Fibroblast of gingiva (primary cell): ENCODE measurements around the gene PRAC1.
"Not testable (repeated sequence)": the region's sequence is repeated elsewhere in the genome, so short reads cannot be mapped to it uniquely, and the experiment has no call there.

Experiments
- DNase-seq: peaks from one replicate; pipeline ENCODE4 v3.0.0-alpha.2; 2011; ENCODE audit warnings: low read depth

PRAC1 gene

DNA sequence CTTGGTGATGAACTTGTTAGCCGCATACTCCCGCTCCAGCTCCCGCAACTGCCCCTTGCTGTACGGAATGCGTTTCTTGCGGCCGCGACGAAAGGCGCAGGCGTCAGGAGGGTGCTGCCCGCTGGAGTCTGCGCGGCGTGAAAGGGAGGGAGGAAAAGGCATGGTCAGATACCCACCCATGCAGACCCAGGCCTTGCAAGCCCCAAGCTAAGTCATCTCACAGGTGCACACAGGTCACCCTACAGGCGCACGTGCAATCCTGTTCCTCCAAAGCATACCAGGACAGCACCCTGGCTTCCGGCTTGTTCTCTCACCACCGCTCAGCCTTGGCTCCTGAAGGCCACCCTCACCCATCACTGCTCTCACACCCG is 4.6 kb upstream of the PRAC1 start:
- DNase-seq: no peak

- DNase-seq: no peak
Observed at GRCh38 chr17:48726114-48726915, 4.0 kb upstream of the PRAC1 start.

DNA sequence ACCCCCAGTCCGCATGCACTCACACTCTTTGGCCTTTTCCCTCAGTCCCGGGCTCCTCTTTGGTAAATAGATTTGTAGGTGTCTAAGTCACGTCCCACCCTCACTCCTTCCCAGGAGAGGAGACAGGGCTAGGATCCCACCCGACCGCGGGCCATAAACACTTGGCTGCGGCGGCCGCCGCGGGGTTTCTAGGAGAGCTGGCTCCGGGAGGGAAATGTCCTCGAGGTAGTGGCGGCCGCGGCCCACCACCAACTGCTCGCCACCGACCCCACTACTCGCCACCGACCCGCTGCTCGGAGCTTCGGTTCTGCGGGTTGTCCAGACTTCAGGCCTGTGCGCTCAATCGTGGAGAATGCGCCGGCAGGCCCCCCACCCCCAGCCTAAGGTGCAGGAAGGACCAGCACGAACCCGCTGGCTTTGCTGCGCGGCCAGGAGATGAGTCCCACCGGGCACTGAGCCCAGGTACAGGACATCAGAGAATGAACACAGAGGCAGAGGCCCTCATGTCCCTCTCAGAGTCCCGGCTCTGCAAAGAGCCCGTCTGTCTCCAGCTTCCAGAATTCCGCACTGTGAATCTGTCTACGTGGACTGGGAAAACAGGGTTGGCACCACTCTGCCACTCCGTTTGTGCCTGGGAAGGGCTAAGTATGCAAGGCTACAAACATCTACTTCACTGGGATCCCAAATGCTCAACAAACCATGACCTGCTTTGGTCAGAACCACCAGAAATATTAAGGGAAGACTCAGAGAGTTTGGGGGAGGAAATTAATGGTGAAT is 3.2 kb upstream of the PRAC1 start:
- DNase-seq: no peak

GRCh38 chr17:48725004-48725287 is 2.6 kb upstream of the PRAC1 start:
- no peak for DNase-seq

- peak; percentile 52 for DNase-seq
Observed at GRCh38 chr17:48724251-48725003, 2.1 kb upstream of the PRAC1 start.

DNA sequence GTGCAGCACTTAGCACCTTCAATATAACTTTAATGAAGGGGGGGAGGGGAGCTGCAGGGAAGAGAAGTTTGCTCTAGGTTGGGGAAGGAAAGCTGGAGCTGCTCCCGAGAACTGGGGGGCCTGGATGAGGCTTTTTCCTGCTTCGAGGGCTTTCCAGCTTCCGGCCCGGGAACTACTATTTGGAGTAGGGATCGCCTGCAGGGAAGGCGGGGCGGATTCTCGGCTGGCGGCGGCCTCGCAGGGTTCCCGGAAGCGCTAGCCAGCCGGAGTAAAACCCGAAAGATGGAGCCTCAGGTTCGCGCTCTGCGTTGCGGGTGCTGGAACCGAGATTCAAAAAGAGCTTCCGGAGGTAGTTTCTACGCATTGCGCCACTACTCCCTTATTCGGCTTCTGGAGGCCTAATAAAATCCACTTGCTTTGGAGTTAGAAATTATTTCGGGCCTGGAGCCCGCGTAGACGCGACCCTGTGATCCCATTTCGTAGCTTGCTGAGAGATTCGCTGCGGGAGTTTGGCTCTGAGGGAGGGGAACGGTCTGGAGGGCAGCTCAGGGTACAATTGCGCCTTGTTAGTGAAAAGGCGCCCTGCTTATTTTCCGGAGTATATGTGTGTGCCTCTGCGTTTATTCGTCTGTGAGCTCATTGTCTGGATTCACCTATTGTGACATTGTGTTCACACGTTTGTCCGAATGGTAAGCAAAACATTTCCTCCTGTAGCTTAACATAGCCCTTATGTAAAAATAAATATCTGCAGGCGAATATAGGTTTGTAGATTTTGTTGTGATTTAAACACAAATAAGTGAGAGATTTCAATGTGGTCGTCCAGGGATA is 1.3 kb upstream of the PRAC1 start:
- DNase-seq: no peak

- no peak for DNase-seq
Observed at GRCh38 chr17:48722915-48723422, 651 bp upstream of the PRAC1 start, which contains the start of gene PRAC2. Gene PRAC2, plus strand, starts transcription at chr17:48723185. Its CDS starts 1,226 bp downstream, at chr17:48724411.

- no peak for DNase-seq
Observed at GRCh38 chr17:48721009-48721402, 1.3 kb downstream of the PRAC1 start.

DNA sequence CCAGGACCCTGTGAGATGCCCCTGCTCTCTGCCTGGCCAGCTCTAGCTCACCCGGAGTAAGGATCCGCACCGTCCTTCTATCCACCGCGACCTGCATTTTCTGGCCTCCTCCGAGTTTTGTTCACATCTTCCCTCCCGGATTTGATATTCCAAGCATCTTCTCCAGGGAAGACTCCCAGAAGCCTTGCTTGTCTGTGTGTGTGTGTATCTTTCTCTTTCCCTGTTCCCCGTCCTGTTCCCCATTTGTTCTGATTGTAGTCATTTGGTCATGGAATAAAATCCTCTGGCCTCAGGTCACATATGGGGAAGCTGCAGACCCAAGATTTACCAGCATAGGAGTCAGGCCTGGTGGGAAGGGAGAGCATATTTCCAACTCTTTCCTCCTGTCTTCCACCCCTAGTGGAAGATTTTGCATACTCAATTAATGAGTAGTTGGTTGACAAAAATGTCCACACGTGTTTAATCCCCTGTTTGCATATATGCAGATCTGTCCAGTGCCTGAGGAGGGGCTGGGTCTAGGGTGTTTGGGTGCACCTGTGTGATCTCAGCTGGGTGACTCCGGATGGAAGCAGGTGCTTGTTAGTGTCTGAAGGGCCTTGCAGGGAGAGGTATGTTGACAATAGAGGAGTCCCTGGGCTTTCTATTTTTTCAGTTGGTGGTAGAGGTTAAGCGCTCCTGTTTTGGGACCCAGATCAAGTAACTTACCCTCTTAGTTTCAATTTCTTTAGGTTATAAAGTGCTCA is 1.9 kb downstream of the PRAC1 start:
- no peak for DNase-seq

GRCh38 chr17:48719642-48720265 is 2.6 kb downstream of the PRAC1 start:
- no peak for DNase-seq

DNA sequence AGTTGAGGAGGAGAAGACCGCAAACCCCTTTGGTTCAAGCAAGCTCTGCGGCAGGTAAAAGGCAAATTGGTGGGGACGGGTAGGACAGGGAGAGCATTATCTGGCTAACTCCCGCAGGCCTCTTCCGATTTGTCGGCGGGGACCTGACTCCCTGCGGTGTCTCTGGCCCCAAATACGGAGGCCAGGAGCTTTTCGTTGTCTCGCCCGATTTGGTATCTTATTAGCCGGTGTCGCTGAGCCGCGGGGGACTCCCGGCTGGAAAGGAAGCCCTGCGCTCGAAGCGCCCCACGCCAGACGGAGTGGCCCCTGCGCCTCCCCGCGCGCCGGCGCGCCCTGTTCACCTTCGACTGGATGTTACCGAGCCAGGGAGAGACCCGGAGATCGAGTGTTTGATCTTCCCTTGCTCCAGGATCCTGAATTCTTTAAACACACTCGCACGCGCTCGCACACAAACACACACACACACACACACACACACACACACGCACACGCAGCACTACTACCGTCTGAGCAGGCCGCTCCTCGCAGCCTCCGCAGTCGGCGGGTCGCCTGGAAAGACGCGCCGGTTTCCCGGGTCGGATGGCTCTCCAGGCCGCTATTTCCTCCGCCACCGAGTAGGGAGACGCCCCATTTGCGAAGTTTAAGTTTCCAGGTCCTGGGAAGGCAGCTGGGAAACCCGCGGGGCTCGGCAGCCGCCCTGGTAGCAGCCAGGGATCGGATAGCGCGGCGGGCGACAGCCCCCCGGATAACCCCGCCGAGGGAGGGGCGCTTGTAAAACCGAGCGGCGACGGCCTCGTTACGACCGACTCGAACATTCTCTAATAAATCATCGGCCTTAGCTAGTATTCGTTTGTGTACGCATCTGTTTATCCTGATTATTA is 3.3 kb downstream of the PRAC1 start:
- no peak for DNase-seq

GRCh38 chr17:48718227-48718760 is 4.0 kb downstream of the PRAC1 start:
- DNase-seq: no peak

DNA sequence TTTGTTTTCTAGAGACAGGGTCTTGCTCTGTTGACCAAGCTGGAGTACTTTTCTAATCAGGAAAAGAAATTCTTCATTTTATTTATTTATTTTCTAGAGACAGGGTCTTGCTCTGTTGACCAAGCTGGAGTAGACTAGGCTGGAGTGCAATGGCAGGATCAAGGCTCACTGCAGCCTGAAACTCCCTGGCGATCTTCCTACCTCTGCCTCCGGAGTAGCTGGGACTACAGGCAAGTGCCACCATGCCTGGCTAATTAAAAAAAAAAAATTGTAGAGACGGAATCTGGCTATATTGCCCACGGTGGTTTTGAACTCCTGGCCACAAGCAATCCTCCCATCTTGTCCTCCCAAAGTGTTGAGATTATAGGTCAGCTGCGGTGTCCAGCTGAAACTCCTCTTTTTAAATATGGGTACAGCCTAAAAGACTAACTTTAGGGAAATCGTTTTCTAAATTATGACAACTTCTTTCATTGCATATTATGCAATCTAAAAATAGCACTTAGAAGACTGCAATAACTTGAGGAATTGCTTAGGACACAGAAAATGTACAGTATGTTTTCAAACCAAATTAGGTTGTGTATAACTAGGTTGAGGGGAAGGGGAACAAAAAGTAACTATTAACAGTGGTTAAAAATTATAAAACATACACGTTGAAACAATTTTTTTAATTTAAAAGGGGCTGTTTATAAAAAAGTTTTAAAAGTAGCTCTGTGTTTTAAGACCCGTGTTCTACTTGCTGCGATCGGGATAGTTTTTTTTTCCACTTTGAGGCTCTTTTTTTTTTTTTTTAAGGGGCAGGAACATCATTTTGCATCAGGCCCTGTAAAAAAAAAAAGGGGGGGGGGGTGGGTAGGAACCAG is 4.7 kb downstream of the PRAC1 start:
- DNase-seq: no peak

DNA sequence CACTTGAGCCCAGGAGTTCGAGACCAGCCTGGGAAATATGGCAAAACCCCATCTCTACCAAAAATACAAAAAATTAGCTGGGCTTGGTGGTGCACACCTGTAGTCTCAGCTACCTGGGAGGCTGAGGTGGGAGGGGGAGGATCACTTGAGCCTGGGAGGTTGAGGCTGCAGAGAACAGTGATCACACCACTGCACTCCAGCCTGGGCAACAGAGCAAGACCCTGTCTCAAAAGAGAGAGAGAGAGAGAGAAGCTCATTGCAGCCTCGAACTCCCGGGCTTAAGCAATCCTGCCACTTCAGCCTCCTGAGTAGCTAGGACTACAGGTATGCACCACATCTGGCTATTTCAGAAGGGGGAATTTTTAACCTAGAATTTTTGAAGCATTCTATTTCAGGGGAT is 5.8 kb downstream of the PRAC1 start:
- DNase-seq: not testable (repeated sequence)

DNA sequence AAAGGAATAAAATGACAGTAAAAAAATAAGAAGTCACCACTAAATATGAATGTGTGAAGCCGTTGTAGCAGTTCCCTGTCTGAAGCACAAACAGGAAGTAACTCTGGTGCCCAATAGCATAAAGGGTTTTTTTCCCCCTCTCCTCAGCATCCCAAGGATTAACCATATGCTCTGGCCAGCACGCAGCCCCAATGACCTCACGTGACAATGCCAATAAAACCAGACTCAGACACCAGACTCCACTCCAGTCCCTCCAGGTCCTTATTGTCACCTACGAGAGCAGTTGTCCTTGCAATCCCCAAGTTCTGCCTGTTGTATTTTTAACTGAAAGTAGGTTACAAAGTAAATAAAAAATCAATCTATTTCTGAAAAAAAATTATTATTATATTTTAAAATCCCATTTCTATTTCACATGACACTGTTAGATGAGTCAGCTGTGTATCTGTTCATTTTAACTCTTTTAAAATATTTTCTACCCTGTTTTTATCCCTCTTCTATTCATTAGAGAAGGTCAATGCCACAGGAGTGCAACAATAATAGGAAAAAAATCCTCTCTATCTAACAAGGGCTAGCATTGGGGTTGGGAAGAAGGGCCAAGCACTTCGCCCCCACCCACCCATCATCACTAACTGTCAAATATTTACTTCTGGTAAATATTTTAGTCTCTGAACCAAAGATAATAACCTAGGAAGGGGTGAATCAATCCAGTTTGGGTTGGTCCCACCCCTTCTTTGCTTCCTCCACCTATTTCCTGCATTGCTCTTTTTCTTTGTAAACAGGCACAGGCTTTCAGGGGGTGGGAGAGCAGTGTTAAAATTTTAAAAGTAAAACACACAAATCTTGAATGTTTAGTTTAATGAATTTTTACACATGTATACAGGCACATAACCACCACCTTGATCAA is 6.6 kb downstream of the PRAC1 start:
- DNase-seq: no peak

GRCh38 chr17:48711128-48711527 is 11.2 kb downstream of the PRAC1 start:
- DNase-seq: no peak
